NK-92 (cell line): ENCODE measurements around the gene CYBC1.
"Not testable (repeated sequence)": the region's sequence is repeated elsewhere in the genome, so short reads cannot be mapped to it uniquely, and the experiment has no call there.

Experiments
- DNase-seq: peaks from one replicate; lab custom pipeline; 2025; ENCODE audit not compliant: unreplicated experiment; lab: John Stamatoyannopoulos, UW

Gene CYBC1

GRCh38 chr17:82479602-82480001 is 29.1 kb upstream of the CYBC1 start:
- DNase-seq = no peak

DNA sequence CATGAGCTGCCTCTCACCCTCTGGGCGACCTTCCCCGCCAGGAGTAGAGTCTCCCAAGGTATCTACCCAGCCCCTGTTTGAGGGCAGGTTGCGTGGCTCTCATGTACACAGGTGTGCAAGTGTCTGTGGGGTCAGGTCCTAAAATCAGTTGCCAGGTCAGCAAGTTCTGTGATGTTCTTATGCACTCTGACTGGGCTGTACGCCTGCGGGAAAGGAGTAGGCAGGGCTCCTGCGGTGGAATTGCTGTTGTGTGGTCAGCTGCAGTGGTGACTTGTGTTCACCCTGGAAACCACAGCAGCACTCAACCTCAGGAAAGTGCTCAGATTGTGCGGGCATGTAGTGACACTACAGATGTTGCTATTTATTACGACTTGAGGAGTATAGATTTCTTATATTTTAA is 27.4 kb upstream of the CYBC1 start:
- no peak for DNase-seq

- DNase-seq = no peak
Measured at GRCh38 chr17:82475458-82475857, 24.9 kb upstream of the CYBC1 start.

GRCh38 chr17:82474223-82475010 is 23.9 kb upstream of the CYBC1 start:
- DNase-seq = no peak

GRCh38 chr17:82470065-82470464 is 19.5 kb upstream of the CYBC1 start:
- DNase-seq = no peak

GRCh38 chr17:82468692-82469091 is 18.1 kb upstream of the CYBC1 start:
- no peak for DNase-seq

- no peak for DNase-seq
Measured at GRCh38 chr17:82465023-82465603, 14.6 kb upstream of the CYBC1 start.

DNA sequence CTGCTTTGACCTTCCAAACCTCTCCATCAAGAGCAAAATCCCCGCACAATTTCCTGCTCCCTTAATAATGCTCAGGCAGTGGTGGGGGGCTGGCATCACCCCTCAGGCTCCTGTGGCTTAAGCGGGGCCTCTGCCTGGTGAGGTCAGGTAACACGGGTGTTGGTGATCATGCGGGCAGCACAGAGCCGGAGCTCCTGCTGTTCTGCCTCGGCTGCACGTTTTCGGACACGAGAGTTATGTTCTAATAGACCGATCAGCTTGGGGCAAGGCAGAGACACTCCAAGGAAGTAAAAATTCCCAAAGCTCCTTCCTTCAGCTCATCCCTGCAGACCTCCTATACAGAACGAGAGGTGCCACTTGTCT is 14.0 kb upstream of the CYBC1 start:
- no peak for DNase-seq

DNA sequence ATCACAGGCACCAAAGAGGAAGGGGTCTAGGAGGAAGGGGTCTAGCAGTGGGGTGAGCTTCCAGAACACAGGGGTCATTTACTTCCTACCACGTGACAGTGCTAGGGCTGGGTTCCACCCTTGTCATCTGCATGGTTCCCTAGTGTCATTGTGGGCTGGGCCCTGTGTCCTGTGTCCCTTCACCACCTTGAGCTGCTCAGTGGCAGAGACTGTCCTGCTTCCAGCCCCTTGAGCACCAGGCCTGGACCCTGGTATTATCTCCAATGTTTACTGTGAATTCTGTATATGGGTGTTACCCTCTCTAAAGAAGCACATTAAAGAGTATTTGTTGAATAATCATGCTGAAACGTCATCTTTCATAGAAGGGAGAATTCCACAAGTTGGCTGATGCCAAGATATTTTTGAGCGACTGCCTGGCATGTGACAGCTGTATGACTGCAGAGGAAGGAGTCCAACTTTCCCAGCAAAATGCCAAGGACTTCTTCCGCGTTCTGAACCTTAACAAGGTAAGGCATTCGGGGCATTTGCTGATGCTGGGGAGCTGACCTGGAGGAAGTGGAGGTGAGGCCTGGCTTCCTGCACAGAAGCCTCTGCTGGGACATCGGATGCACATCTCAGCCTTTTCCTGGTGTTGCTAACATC is 13.5 kb upstream of the CYBC1 start:
- no peak for DNase-seq

- DNase-seq = no peak
Measured at GRCh38 chr17:82463391-82463790, 12.8 kb upstream of the CYBC1 start.

DNA sequence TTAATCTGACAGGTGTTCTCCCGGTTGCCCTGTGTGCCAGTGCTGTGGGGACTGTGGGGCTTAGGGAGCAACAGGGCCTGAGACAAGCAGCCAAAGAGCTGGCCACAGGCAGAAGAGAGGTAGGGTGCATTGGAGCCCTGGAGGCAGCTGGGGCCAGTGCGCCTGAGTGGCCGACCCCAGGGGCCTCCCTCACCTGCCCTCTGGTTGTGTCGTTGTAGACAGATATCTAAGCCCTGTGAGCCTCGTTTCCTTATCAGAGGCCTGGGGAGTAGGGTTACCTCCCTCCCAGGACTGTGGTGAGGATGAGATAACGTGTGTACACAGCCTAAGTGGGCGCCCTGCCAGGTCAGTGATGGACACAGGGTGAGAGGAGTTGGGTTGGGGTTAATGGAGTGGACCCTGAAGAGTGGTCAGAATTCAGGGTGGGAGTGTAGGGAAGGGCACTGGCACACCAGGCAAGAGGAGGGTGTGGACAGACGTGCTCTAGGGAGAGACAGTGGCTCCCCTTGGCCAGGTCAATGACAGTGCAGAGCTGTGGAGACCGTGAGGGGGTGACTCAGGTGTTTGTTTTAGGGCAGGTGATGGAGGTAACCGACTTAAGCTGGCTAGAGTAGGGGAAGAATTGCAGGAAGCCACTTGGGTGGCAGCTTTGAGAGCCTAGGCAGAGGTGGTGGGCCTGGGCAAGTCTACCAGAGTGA is 11.4 kb upstream of the CYBC1 start:
- no peak for DNase-seq

DNA sequence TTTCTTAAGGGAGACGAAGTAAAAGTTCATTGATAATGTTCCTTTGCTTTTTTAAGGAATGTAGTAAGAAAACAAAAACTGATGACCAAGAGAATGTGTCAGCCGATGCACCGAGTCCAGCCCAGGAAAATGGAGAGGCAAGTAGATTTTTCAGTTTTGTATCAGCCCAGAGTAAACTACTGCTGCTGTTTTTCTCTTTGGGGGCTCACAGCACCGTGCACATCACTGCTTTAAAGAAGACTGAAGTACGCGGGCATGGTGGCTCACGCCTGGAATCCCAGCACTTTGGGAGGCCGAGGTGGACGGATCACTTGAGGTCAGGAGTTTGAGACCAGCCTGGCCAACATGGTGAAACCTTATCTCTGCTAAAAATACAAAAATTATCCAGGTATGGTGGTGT is 9.4 kb upstream of the CYBC1 start:
- DNase-seq = not testable (repeated sequence)

GRCh38 chr17:82458885-82459424 is 8.4 kb upstream of the CYBC1 start:
- DNase-seq = no peak

DNA sequence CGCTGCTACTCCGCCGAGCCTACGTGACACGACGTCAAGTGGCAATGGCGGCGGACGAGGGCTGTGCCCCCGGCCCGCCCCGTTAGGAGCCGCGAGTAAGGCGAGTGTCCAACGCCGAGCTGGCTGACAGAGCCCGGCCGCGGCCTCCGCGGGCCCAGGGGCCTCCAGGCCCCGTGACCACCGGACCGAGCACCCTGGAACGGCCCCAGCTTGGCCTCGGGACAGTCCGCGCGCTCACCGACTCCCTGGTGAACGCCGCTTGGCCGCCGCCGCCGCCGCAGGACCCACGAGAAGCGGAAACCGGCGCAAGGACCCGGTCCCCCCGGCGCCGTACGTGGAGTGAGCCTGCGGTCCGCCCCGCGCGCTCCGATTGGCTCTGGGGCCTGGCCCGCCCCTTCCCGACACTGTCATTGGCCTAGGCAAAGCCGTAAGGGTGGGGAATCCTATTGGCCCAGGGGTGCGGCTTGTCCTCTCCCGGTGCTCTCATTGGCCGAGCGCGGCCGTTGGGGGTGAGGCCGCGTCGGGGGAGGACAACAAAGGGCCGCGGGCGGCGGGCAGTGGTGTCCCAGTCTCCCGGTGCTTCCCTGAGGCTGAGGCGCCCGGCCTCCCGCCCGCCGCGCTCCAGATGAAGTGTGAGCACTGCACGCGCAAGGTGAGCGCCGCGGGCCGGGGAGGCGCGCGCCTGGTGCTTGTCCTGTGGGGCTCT is 7.8 kb upstream of the CYBC1 start, which contains the start of gene NARF:
TSS of gene NARF (plus strand) at position 563 of the 706 bp plus-strand sequence. CDS start at position 626, 63 bp downstream.
- peak; percentile 81 for DNase-seq

GRCh38 chr17:82457929-82458178 is 7.3 kb upstream of the CYBC1 start:
- DNase-seq = no peak

- DNase-seq = no peak
Measured at GRCh38 chr17:82457073-82457928, 6.7 kb upstream of the CYBC1 start.

DNA sequence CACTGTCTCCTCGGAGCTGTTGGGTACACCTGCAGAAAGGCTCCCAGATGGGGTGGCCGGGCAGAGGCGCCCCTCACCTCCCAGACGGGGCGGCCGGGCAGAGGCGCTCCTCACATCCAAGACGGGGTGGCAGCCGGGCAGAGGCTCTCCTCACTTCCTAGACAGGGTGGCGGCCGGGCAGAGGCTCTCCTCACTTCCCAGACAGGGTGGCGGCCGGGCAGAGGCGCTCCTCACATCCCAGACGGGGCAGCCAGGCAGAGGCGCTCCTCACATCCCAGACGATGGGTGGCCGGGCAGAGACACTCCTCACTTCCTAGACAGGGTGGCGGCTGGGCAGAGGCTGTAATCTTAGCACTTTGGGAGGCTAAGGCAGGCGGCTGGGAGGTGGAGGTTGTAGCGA is 3.2 kb upstream of the CYBC1 start:
- DNase-seq = not testable (repeated sequence)

DNA sequence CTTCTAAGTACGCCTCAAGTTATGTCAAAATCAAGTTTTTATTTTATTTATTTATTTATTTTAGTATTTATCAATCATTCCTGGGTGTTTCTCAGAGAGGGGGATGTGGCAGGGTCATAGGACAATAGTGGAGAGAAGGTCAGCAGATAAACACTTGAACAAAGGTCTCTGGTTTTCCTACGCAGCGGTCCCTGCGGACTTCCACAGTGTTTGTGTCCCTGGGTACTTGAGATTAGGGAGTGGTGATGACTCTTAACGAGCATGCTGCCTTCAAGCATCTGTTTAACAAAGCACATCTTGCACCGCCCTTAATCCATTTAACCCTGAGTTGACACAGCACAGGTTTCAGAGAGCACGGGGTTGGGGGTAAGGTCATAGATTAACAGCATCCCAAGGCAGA is 2.6 kb upstream of the CYBC1 start:
- not testable (repeated sequence) for DNase-seq

DNA sequence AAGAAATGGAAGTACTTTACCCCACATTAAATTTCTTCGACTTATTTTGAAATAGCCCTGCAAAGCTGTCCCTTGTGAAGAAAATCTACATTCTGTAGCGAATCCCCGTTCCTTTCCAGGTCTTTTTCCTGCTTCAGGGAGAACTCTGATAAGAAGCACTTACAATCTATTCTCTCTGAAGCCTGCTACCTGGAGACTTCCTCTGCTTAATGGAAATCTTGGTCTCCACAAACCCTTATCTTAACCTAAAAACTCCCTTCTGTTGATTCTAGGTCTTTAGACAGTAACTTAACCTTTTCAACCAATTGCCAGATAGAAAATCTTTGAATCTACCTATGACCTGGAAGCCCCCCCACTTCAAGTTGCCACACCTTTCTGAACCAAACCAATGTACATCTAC is 1.6 kb upstream of the CYBC1 start:
- no peak for DNase-seq

DNA sequence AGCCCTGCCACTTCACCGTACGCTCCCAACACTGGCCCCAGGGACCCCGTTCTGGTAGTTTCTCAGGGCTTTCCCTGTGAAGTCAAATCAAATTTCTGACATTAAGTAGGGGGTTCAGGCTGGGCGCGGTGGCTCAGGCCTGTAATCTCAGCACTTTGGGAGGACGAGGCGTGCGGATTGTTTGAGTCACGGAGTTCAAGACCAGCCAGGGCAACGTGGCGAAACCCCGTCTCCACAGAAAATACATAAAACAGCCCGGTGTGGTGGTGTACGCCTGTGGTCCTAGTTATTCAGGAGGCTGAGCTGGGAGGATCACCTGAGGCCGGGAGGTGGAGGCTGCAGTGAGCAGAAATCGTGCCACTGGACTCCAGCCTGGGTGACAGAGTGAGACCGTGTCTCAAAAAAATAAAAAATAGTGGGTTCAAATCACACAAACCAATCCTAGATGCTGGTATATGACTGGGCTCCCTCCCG is 632 bp downstream of the CYBC1 start:
- DNase-seq = no peak
